ENCODE results near the gene DIP2B.

DNA sequence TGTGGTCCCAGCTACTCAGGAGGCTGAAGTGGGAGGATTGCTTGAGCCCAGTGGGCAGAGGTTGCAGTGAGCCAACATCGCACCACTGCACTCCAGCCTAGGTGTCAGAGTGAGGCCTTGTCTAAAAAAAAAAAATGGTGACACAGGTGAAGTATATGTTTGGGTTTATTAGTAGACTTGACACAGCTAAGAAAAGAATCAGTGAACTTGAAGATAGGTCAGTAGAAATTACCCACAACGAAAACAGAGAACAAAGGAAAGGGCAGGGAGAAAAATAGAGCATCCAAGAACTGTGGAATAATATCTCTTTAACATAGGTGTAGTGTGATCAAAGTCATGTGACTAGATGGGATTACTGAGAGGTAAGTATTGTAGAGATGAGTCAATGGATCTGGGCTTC is 282.8 kb downstream of the DIP2B start:
- TF ChIP-seq POLR2AphosphoS5 (IDR thresholded peaks at IDR 0.05) (no peak), CTCF (IDR thresholded peaks at IDR 0.05; ENCODE audit: poor library complexity, severe bottlenecking) (no peak), EZH2 (IDR thresholded peaks at IDR 0.05; ENCODE audit: borderline replicate concordance, insufficient read depth, low read length, poor library complexity, severe bottlenecking) (no peak), TAF1 (IDR thresholded peaks at IDR 0.05; ENCODE audit: low read depth) (no peak), EP300 (conservative IDR thresholded peaks at IDR 0.05; ENCODE audit: poor library complexity, severe bottlenecking) (no peak), RAD21 (conservative IDR thresholded peaks at IDR 0.05) (no peak)

All from neural cell (in vitro differentiated cells).